Endothelial cell (in vitro differentiated cells): ENCODE data around the gene KCNQ1. TPM values are rescaled to one million over a fixed set of nuclear protein-coding genes. Genes with fewer than 3 reads are reported as not detected.

ENCODE experiments used
- DNase-seq: peaks from one replicate; pipeline ENCODE4 v3.0.0; 2021; ENCODE audit warnings: low spot score
- H3K27ac Mint-ChIP-seq: one replicate; pipeline ENCODE4 v1.8.0; 2021; ENCODE audit warnings: mixed read lengths, inconsistent platforms; ENCODE audit not compliant: unreplicated experiment
- H3K27me3 Mint-ChIP-seq: one replicate; pipeline ENCODE4 v1.8.0; 2021; ENCODE audit warnings: mild to moderate bottlenecking, moderate library complexity, mixed read lengths, inconsistent platforms; ENCODE audit not compliant: unreplicated experiment
- H3K36me3 Mint-ChIP-seq: one replicate; pipeline ENCODE4 v1.8.0; 2021; ENCODE audit warnings: mild to moderate bottlenecking, low read depth, mixed read lengths, inconsistent platforms; ENCODE audit not compliant: unreplicated experiment
- H3K4me1 Mint-ChIP-seq: one replicate; pipeline ENCODE4 v1.8.0; 2021; ENCODE audit warnings: mild to moderate bottlenecking, mixed read lengths, inconsistent platforms; ENCODE audit not compliant: unreplicated experiment
- H3K4me3 Mint-ChIP-seq: one replicate; pipeline ENCODE4 v1.8.0; 2021; ENCODE audit warnings: mild to moderate bottlenecking, mixed read lengths, inconsistent platforms; ENCODE audit not compliant: unreplicated experiment
- H3K9me3 Mint-ChIP-seq: one replicate; pipeline ENCODE4 v1.8.0; 2021; ENCODE audit warnings: mixed read lengths, inconsistent platforms; ENCODE audit not compliant: unreplicated experiment
- total RNA-seq: library from RNA; stranded (reverse); fragmentation: NEBNext Ultra II Directional; extraction: Animal tissue kit (Norgen Biotek cat#: 25700); gene quantifications from one replicate; pipeline ENCODE4 v1.2.1, GENCODE V29; 2021; ENCODE audit not compliant: unreplicated experiment
- TF ChIP-seq, protein P1 (sequence below): fragments of 200-600 bp; sonication (generic); IDR thresholded peaks from one replicate; pipeline ENCODE4 v1.5.0; 2021; ENCODE audit warnings: antibody characterized with exemption; ENCODE audit not compliant: unreplicated experiment

KCNQ1 gene
- total RNA-seq, 1 donor from 2014 or later, result 35.3 TPM

DNA sequence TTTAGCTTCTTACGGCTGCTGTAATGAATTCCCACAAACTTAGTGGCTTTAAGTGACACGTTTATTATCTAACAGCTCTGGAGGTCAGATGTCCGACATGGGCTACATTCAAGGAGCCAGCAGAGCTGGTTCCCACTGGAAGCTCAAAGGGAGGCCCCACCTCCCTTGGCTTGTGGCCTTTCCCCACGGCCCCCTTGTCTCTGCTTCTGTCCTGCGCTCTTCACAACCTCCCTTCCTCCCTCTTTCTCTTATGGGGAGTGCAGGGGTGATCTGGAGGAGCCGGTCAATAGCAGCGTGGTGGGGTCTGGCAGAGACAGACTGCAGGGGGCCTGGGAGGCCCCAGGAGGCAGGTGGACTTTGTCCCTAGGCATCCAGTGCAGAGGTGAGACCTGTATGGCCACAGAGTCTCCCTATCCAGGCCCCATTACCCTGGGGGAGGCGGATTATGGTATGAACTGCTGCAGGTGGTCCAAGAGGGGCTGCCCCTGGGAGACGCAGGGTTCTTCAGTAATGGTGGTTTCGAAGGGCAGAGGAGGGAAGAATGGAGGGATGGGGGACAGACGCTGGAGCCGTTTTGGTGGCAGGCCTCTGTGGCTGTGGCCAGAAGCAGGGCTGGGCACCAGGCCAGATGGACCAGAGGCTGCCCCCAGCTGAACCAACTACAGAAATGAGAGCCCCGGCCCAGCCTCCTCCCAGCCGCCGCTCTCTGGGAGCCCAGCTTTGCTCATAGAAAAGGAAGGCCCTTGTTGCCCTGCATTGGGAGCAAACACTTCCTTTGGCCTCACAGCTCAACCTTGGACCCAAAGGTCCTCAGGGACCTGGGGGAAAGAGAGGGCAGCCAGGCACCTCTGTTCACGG is 285.7 kb downstream of the KCNQ1 start:
- Mint-ChIP-seq H3K27ac (no peak overlapping the region), H3K4me3 (no peak overlapping the region), H3K36me3 (no peaks in the 10 kb centered on the region), H3K9me3 (no peaks in the 10 kb centered on the region), H3K27me3 (peaks cover 13% of the 10 kb centered on the region), H3K4me1 (peaks cover 2% of the 10 kb centered on the region)
- TF ChIP-seq, protein P1, sequence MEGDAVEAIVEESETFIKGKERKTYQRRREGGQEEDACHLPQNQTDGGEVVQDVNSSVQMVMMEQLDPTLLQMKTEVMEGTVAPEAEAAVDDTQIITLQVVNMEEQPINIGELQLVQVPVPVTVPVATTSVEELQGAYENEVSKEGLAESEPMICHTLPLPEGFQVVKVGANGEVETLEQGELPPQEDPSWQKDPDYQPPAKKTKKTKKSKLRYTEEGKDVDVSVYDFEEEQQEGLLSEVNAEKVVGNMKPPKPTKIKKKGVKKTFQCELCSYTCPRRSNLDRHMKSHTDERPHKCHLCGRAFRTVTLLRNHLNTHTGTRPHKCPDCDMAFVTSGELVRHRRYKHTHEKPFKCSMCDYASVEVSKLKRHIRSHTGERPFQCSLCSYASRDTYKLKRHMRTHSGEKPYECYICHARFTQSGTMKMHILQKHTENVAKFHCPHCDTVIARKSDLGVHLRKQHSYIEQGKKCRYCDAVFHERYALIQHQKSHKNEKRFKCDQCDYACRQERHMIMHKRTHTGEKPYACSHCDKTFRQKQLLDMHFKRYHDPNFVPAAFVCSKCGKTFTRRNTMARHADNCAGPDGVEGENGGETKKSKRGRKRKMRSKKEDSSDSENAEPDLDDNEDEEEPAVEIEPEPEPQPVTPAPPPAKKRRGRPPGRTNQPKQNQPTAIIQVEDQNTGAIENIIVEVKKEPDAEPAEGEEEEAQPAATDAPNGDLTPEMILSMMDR, result no peak
- DNase-seq, result no peak

- TF ChIP-seq, protein P1, result no peak
- no peaks in the 10 kb centered on the region for H3K9me3 Mint-ChIP-seq
- peaks cover 13% of the 10 kb centered on the region for H3K27me3 Mint-ChIP-seq
- H3K4me3 Mint-ChIP-seq, result no peak overlapping the region
- peaks cover 2% of the 10 kb centered on the region for H3K4me1 Mint-ChIP-seq
- DNase-seq, result no peak
- no peaks in the 10 kb centered on the region for H3K36me3 Mint-ChIP-seq
- H3K27ac Mint-ChIP-seq, result no peak overlapping the region
Observed at GRCh38 chr11:2731130-2732125, 286.6 kb downstream of the KCNQ1 start.

- TF ChIP-seq, protein P1, result no peak
- H3K27ac Mint-ChIP-seq, result no peak overlapping the region
- H3K4me3 Mint-ChIP-seq, result no peak overlapping the region
- DNase-seq, result no peak
- H3K4me1 Mint-ChIP-seq, result peaks cover 3% of the 10 kb centered on the region
- H3K27me3 Mint-ChIP-seq, result peaks cover 13% of the 10 kb centered on the region
- no peaks in the 10 kb centered on the region for H3K9me3 Mint-ChIP-seq
- no peaks in the 10 kb centered on the region for H3K36me3 Mint-ChIP-seq
Observed at GRCh38 chr11:2732261-2732939, 287.6 kb downstream of the KCNQ1 start.

- H3K36me3 Mint-ChIP-seq, result no peaks in the 10 kb centered on the region
- peaks cover 6% of the 10 kb centered on the region for H3K4me1 Mint-ChIP-seq
- H3K4me3 Mint-ChIP-seq, result no peak overlapping the region
- H3K27ac Mint-ChIP-seq, result no peak overlapping the region
- no peak for DNase-seq
- H3K9me3 Mint-ChIP-seq, result no peaks in the 10 kb centered on the region
- TF ChIP-seq, protein P1, result no peak
- peaks cover 14% of the 10 kb centered on the region for H3K27me3 Mint-ChIP-seq
Observed at GRCh38 chr11:2732940-2733628, 288.3 kb downstream of the KCNQ1 start.
